GM19328 (cell line): ENCODE data around the gene UBE2L3.
"Not testable (repeated sequence)": the region's sequence is repeated elsewhere in the genome, so short reads cannot be mapped to it uniquely, and the experiment has no call there.

Experiments used
- ATAC-seq: cut with Tn5 transposase; IDR thresholded peaks from one replicate; pipeline ENCODE4 v1.9.1; 2021; ENCODE audit warnings: mild to moderate bottlenecking, moderate library complexity; ENCODE audit not compliant: unreplicated experiment

UBE2L3 gene

DNA sequence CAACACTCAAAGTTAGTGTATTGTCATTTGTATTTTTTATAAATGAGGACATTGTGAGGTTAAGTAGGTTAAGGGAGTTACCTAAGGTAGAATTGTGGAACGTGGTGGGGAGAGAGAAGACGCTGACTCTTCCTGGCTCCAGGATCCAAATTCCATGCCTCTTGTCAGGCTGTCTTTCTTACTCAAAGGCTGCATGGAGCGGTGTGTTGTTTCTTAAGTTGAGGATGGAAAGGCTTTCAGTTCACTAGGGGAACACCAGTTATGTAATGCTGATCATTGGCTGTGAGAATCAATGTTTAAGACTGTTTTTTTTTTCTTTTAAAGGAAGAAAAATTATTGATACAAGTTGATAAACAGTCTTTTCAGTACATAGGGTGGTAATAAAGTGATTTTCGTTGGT is 2.9 kb downstream of the UBE2L3 start:
- ATAC-seq, result no peak

DNA sequence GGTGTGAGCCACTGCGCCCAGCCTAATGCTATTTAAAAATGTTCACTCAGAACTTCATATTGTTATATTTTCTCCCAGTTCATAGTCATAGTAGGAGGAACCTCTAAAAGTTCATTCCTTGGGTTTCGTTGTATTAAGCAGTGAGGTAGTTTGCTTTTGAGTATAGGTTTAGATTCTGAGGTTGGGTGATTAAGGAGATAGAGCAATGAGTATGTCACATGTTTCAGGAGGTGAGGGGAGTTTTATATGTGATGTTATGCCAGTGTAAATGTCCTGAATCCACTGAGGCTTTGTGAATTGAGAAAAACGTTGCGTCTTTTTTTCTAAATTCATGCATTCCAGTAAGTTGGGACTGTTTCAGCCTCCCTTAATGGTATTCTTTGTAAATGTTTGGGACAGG is 4.2 kb downstream of the UBE2L3 start:
- ATAC-seq, result no peak

DNA sequence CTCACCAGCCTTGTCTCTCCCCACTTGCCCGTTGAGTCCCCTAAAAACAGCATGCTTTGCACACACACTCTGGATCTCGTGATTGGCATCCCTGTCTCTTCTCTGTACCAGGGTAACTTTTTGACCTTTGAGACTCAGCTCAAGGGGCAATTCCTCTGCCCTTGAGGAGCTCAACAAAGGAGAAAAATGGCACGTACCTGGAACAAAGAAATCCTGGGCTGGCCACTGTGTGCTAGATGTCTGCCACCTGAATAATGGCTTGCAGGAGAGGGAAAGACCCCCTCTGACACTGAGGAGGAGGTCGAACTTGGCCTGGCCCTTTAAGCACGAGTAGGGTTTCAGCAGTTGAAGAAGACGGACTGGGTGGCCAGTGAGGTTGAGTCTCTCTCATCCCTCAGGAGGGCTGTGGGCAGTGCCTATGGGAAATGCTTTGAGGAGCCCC is 5.8 kb downstream of the UBE2L3 start:
- no peak for ATAC-seq

DNA sequence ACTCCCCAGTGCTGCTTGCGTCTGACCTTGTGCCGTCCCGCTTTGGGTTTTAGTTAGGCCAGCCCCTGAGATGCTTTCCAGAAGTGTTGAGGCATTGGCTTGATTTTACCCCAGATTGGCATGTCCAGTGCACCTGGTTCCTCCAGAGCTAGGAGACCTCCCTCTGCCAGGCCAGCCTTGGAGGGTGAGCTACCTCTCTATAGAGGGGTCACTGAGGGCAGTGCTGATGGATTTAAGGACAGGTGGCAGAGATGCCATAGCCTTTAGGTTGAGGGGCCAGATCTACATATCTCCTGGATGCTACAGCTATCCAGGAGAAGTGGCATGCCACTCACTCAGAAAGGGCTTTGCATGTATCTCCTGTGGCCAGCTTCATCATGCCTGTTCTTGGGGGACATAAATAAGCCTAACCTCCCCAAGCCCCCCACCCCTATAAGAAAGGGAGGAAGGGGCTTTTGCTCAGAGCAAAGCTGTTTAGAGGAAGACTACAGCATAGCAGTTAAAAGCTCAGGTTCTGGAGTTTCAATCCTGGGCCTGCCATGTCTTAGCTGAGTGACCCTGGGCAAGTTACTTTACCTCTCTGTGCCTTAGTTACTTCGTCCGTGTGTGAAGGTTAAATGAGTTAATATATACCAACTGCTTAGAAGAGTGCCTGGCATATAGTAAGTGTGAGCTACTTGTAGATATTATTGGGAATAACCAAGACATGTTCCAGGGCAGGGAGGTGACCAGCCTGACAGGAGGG is 6.4 kb downstream of the UBE2L3 start:
- ATAC-seq, result no peak

DNA sequence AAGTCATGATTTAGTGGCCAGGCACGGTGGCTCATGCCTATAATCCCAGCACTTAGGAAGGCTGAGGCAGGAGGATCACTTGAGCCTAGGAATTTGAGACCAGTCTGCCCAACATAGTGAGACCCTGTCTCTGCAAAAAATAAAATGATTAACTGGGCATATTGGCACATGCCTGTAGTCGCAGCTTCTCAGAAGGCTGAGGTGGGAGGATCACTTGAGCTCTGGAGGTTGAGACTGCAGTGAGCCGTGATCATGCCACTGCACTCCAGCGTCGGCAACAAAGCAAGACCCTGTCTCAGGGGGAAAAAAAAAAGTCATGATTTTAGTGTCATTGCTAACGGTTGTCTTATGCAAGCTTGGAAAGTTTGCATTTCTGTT is 11.9 kb downstream of the UBE2L3 start:
- ATAC-seq, result no peak

DNA sequence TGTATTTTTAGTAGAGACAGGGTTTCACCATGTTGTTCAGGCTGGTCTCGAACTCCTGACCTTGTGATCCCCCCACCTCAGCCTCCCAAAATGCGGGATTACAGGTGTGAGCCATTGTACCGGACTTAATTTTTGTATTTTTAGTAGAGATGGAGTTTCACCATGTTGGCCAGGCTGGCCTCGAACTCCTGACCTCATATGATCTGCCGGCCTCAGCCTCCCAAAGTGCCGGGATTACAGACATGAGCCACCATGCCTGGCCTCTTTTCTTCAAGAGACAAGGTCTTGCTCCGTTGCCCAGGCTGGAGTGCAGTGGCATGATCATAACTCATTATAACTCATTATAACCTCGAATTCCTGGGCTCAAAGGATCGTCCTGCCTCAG is 13.1 kb downstream of the UBE2L3 start:
- ATAC-seq, result not testable (repeated sequence)

DNA sequence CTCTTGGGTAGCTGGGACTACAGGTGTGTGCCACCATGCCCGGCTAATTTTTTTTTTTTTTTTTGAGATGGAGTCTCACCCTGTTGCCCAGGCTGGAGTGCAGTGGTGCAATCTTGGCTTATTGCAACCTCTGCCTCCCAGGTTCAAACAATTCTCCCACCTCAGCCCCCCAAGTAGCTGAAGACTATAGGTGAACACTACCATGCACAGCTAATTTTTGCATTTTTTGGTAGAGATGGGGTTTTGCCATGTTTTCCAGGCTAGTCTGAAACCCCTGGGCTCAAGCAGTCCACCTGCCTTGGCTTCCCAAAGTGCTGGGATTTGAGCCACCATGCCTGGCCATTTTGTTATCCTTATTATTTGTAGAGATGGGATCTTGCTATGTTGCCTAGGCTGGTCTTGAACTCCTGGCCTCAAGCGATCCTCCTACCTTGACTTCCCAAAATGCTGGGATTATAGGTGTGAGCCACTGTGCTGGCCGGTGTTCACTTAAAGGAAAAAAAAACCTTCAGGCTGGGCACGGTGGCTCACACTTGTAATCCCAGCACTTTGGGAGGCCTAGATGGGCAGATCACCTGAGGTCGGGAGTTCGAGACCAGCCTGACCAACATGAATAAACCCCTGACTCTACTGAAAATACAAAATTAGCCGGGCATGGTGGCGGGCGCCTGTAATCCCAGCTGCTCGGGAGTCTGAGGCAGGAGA is 13.6 kb downstream of the UBE2L3 start:
- ATAC-seq, result not testable (repeated sequence)

DNA sequence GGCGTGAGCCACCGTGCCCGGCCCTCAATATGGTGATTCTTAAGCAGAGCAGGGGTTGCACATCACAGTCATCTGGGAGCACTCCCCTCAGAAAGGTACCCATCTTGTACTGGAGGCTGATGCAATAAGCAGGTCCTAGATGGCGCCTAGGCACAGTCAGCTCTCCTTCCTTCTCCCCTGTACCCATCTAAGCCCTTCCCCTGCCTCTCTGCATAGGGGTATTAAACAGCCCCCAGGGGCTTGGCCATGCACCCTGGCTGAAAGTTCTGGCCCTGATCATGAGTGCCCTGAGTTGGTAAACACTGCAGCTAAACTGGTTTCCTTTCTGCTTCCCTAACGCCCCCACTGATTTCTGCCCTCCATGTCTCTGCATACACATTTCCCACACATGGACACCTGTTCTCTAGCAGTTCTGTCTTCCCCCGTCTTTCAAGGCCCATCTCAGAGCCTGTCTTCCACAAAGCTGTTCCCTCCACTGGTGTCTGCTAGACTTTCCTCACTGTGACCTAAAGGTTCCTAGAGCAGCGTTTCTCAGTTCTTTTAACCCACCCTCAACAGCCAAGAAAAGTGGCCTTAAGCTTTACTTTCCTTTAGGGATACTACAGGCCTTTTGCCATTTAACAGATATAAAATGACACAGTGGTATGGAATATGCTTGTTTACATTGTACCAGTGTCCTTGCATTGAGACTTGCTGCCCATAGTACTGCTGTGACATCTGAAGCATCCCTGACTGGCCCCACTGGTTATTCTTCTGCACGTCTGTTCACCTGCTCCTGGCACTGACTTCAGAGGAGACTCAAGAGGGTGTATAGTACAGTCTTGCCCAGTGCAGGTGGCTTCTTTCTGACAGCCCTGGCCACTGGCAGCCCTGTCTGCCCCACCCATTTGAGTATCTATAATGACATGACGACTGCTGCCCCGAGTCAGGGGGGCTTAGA is 15.6 kb downstream of the UBE2L3 start:
- no peak for ATAC-seq

DNA sequence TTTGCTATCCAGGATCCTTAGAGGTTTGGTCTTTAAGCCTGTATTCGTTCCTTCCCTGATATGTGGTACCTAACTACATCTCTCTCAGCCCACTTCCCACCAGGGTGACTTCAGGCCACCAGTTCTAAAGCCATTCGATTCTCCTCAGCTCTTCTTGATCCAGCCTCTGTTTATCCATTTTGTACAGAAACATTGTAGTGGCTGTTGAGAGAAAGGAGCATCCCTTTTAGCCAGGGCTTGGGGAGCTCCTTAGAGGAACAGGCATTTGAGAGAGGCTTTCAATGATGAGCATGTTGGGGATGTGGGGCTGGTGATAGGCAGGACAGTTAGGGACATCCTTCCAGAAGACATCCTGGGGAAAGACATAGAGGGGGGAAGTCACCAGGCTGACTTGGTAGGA is 17.9 kb downstream of the UBE2L3 start:
- ATAC-seq, result no peak

DNA sequence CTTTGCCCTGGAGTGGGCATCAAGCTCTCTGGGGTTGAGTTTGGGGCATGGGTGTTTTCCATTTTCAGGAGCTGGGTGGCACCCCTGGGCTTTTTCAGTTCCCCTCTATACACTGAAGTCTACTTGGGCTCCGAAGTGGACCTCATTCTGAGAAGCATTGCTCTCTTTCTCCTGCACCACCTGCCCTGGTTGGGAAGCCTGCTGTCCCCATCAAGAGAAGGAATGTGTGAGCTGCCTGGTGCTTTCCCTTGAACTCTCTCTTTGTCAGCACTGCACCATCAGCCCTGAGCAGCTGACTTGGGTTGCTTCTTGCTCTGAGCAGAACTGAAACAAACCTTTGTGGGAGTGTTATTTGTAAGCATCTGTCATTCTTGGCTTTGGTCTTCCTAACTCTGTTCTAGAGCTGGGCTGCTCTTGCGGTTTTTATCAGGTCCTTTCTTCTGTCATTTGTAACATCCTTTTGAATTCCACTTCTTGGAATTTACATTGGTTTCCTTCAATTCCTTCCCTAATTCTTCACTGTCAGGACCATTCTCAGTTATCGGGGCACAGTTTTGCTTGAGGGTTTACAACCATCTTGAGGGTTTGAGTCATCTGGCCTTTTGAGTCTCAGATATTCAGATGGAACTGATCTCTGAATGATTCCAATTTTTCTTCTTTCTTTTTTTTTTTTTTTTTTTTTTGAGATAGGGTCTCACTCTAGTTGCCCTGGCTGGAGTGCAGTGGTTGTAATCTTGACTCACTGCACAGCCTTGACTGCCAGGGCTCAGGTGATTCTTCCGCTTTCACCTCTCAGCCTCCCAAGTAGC is 20.5 kb downstream of the UBE2L3 start:
- no peak for ATAC-seq

DNA sequence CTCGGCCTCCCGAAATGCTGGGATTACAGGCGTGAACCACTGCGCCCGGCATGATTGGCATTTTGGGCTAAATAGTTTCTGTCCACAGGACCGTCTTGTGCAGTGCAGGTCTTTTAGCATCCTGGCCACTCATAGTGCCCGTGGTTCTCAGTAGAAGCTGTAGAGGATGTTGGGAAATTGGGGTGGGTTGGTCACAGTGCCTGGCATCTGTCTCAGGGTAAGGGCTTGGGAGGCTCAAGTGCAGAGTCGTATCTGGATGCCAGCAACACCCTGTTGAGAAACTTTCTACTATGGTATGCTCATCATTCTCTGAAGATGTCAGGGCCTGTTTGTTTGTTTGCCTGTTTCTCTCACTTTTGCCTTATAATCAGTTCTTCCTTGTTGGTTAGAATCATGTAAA is 21.9 kb downstream of the UBE2L3 start:
- ATAC-seq, result no peak

DNA sequence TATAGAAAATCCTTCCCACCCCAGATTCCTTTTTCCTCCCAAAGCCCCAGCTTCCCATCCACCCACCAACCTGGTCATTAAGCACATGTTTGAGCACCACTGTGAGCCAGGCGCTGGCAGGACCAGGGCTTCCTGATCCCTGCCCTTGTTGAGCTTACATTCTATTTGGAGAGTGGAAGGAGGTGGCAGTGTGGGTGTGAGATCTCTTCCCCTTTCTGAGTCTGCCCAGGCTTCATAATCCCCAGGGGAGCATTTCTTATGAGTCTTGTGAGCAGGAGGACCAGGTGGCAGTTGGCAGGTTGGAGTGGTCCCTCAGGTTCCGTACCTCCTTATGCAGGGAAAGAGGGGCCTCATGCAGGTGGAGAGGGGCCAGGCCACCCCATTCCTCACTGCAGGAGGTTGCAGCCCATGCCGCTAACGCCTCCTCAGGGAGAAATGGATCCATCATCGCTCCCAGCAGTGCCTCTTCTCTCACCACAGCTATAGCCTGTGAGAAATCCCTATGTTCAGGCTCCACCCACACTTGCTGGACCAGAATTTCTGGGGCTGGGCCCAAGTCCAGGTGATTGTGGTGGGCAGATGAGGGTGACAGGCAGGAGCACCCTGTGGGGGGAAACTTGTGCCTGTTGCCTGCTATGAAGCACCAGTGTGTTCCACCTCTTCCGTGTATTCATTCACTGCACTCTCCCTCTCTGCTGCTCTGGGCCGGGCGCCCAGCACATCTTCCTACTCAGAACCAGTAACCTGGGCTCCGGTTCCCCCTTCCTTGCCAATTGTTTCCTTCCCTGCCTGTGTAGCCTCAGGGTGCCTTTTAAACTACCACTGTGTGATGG is 23.5 kb downstream of the UBE2L3 start:
- no peak for ATAC-seq

DNA sequence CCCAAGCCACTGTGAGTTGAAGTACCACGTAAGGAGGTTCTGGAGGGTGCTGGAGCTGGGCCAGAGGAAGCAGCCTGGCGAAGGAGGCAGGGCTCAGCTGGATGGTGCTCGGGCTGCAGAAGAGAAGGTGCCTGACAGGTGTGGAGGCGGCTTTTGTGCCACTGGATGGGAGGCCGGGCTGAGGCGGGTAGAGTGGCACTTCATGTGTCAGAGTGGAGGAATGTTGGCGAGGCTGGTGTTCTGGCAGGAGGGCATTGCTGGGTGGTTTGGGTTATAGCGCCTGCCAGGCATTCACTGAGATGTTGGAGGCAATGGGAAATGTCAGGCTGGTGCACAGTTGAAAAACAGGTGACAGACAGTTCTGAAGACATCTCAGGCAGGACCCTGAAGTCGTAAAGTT is 24.2 kb downstream of the UBE2L3 start:
- no peak for ATAC-seq

DNA sequence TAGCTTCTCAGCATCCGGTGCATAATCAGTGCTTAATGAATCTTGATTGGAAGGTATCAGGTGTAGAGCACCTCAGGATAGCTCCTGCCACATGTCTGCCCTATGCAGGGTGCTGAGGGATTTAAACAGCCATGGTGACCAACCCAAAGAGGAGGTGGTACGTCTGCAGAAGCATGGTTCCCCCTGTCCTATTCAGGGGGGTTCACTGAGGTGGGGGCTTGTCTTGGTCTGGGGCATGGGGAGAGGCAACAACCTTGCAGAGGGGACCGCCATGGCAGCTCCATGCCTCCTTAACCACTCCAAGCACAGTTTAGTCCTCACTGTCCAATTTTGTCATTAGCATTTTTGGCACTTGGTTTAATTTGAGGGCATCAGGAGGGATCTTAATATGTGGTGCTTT is 24.9 kb downstream of the UBE2L3 start:
- no peak for ATAC-seq

DNA sequence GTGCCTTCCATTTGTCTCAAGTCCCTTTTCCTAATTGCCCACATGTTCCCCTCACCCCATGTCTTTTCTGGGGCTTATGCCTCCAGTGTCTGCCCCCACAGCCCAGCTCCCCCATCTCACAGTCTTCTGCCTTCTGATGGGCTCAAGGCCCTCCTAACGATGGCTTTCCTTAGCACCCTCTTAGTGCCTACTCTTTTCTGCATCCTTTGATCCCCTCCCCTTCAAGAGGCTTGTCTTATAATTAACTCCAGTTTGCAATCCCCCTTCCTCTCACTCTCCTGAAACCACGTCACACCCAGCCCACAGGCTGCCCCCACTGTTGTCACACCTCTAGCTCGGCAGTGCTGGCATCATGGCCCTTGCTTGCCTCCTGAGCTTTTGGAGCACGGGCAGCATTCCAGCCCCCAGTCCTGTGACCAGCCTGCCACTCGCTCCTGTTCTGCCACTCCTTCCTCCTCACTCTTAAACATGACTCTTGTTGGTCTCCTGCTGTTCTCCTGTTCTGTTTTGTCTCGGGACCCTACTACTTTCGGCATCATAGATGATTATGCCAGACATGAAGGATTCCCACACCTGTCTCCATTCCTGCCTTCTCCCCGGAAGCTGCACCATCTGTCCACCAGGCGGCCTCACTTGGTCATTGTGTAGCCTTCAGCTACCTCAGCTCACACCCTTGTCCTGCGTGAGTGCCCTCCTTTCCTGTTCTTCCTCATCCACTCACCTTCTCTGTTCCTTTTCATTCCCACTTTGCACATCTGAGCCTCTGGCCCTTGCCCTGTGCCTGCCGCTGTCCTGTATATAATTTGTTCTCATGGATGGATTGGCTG is 26.1 kb downstream of the UBE2L3 start:
- no peak for ATAC-seq

DNA sequence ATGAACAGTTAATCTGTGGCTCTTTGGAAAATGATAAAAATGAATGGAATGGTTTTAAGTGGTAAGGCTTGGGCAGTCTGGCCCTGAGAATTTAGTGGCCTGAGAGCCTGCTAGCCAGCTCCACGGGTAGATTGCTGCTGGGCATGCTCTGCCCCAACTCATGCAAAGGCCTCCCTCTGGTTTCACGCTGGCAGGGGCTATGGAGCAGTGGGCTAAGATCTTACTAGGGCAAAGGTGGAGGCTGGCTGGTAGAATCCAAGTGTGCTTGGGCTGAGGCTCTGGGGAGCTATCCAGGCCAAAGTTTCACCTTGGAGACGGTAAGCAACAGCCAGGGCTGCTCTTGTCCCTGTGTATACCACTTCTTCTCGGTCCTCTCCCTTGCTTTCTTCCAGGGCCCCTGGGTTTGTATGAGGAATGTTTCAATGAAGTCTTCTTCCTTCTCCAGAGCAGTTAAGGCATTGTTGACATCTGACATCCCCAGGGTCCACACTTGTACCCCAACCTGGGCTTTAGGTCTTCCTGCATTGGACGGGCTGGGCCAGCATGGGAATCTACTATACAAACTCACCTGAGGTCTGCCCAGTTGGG is 27.4 kb downstream of the UBE2L3 start:
- no peak for ATAC-seq

DNA sequence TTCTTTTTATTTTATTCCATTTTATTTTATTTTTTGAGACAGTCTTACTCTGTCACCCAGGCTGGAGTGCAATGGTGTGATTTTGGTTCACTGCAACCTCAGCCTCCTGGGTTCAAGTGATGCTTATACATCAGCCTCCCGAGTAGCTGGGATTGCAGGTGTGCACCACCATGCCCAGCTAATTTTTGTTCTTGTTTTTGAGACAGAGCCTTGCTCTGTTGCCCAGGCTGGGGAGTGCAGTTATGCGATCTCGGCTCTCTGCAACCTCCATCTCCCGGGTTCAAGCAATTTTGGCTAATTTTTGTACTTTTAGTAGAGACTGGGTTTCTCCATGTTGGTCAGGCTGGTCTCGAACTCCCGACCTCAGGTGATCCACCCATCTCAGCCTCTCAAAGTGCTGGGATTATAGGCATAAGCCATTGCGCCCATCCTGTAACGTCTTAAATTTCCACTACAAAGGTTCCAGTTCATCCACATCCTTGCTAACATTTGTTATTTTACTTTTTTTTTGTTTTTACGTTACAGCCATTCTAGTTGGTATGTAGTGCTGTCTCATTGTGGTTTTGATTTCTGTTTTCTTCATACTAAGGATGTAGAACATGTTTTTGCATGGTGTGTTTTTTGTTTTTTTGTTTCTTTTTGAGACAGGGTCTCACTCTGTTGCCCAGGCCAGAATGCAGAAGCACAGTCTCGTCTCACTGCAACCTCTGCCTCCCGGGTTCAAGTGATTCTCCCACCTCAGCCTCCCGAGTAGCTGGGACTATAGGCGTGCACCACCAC is 29.0 kb downstream of the UBE2L3 start:
- ATAC-seq, result not testable (repeated sequence)

DNA sequence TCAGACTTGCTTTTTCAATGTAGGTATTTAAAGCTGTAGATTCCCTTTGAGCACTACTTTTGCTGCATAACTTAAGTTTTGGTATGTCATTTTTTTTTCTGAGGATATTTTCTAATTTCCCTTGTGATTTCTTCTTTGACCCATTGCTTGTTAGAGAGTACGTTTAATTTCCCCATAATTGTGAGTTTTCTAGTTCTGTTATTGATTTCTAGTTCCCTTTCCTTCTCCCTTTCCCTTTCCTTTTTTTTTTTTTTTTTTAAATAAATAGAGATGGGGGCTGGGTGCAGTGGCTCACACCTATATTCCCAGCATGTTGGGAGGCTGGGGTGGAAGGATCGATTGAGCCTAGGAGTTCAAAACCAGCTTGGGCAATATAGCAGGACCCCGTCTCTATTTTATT is 30.8 kb downstream of the UBE2L3 start:
- no peak for ATAC-seq
